Esophagus muscularis mucosa (tissue), 4 donors: ENCODE data around the gene CNTNAP4.

Experiments
- EP300 ChIP-seq: sonication (generic); formaldehyde crosslinking; IDR thresholded peaks from one replicate; pipeline ENCODE4 v1.6.1; 2017; ENCODE audit warnings: antibody characterized with exemption
- POLR2A ChIP-seq: fragments of 450-650 bp; IDR thresholded peaks from one replicate; pipeline ENCODE4 v1.6.1; 2017; ENCODE audit warnings: antibody characterized with exemption, moderate library complexity, mild to moderate bottlenecking, low read depth
- POLR2AphosphoS5 ChIP-seq, 2 donors: sonication (generic); formaldehyde crosslinking; IDR thresholded peaks; one replicate each; pipeline ENCODE4 v1.6.1; 2017; ENCODE audit warnings: antibody characterized with exemption in 2 of 2
- TF ChIP-seq, protein P1 (sequence below), 3 experiments: fragments of 200-600 bp in 2 of 3; fragments of 450-650 bp in 1 of 3; sonication (generic) in 2 of 3; IDR thresholded peaks; one replicate each; pipeline ENCODE4 v1.5.1; 2017 to 2019; ENCODE audit warnings: antibody characterized with exemption in 3 of 3, mild to moderate bottlenecking in 2 of 3, moderate library complexity in 1 of 3

DNA sequence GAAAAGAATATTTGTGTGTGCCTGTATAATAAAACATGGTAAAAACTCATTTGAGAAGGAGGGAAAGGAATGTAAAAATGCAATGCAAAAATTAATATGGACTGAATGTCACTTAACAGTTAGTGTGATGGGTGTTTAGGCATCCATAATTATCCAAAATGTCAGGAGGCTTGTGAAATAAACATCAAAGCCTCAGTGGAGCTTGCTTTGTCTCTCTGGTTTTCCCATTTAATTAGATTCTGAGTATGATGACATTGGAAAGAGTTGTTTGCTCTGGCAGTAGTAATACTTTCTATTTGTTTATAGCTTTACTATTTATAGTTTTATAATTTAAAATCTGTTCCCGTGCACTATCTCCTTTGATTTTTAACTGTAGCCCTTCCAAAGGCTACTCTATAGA lies 51.9 kb downstream of the CNTNAP4 start:
- TF ChIP-seq, protein P1, sequence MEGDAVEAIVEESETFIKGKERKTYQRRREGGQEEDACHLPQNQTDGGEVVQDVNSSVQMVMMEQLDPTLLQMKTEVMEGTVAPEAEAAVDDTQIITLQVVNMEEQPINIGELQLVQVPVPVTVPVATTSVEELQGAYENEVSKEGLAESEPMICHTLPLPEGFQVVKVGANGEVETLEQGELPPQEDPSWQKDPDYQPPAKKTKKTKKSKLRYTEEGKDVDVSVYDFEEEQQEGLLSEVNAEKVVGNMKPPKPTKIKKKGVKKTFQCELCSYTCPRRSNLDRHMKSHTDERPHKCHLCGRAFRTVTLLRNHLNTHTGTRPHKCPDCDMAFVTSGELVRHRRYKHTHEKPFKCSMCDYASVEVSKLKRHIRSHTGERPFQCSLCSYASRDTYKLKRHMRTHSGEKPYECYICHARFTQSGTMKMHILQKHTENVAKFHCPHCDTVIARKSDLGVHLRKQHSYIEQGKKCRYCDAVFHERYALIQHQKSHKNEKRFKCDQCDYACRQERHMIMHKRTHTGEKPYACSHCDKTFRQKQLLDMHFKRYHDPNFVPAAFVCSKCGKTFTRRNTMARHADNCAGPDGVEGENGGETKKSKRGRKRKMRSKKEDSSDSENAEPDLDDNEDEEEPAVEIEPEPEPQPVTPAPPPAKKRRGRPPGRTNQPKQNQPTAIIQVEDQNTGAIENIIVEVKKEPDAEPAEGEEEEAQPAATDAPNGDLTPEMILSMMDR (IDR thresholded peaks at IDR 0.05): no peak
- no peak for TF ChIP-seq EP300
- TF ChIP-seq POLR2A: no peak
- no peak for TF ChIP-seq POLR2AphosphoS5 (IDR thresholded peaks at IDR 0.05)
